Retinal pigment epithelial cell (primary cell): Measurements from ENCODE around the gene LEF1.

ENCODE experiments used
- DNase-seq: peaks from one replicate; pipeline ENCODE4 v3.0.0-alpha.2; 2010; ENCODE audit warnings: low read depth
- H3K4me3 ChIP-seq: 2 replicates; pipeline ENCODE4 v1.5.1; 2011; ENCODE audit warnings: mild to moderate bottlenecking, low read length, control low read depth, moderate library complexity
- CTCF ChIP-seq: conservative IDR thresholded peaks from 2 replicates; pipeline ENCODE4 v1.5.1; 2011; ENCODE audit warnings: low read depth, low read length, control low read depth, inconsistent platforms

The LEF1 gene

GRCh38 chr4:108192935-108193334 is 24.2 kb upstream of the LEF1 start:
- no peak overlapping the region for H3K4me3 ChIP-seq
- DNase-seq = no peak
- no peak for TF ChIP-seq CTCF

GRCh38 chr4:108192056-108192455 is 23.3 kb upstream of the LEF1 start:
- no peak for DNase-seq
- no peak overlapping the region for H3K4me3 ChIP-seq
- no peak for TF ChIP-seq CTCF

- no peak for DNase-seq
- H3K4me3 ChIP-seq = no peak overlapping the region
- no peak for TF ChIP-seq CTCF
Observed at GRCh38 chr4:108191269-108191914, 22.7 kb upstream of the LEF1 start.

- H3K4me3 ChIP-seq = no peak overlapping the region
- DNase-seq = no peak
- no peak for TF ChIP-seq CTCF
Observed at GRCh38 chr4:108188770-108189169, 20.0 kb upstream of the LEF1 start.

- H3K4me3 ChIP-seq = no peak overlapping the region
- DNase-seq = no peak
- TF ChIP-seq CTCF = no peak
Observed at GRCh38 chr4:108185252-108185651, 16.5 kb upstream of the LEF1 start.

GRCh38 chr4:108184453-108185049 is 15.8 kb upstream of the LEF1 start:
- no peak for TF ChIP-seq CTCF
- H3K4me3 ChIP-seq = no peak overlapping the region
- no peak for DNase-seq

- H3K4me3 ChIP-seq = no peak overlapping the region
- TF ChIP-seq CTCF = peak; percentile 15
- no peak for DNase-seq
Observed at GRCh38 chr4:108181704-108182103, 13.0 kb upstream of the LEF1 start.
